Astrocyte of the cerebellum (primary cell): ENCODE data around the gene CCDC91.

Experiments
- DNase-seq: peaks from one replicate; pipeline ENCODE4 v3.0.0-alpha.2; 2011; ENCODE audit warnings: low read depth
- H3K4me3 ChIP-seq: 2 replicates; pipeline ENCODE4 v1.5.1; 2011; ENCODE audit warnings: mild to moderate bottlenecking, low read depth, low read length, moderate library complexity
- CTCF ChIP-seq: IDR thresholded peaks from 2 replicates; pipeline ENCODE4 v1.5.1; 2012; ENCODE audit warnings: low read length, low read depth, moderate library complexity, mild to moderate bottlenecking; ENCODE audit errors: missing control alignments
- in situ Hi-C: cut with HindIII; loops from 2 replicates; pipeline ENCODE4 v1.10.0; 2017; ENCODE audit warnings: low sequenced_read_pairs

The CCDC91 gene

DNA sequence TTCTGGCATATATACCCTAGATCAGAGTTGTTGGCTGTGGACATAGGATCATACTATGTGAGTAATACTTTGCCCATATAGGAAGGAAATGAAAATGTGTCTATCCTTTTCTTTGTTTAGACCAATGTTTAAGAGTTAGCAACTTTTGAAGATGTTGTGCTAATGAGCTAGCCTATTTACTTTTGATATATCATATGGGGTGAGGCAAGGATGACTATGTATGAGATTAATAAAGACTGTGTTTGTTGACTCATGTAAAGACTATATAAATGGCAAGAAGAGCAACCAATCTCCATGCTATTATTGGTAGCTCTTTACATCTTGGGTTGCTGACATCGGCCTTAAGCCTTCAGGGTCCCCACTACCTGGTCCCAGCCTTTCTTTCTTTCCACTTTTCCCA lies 289.4 kb downstream of the CCDC91 start:
- in situ Hi-C loops, result no loop called here
- no peak for TF ChIP-seq CTCF
- no peak for DNase-seq
- no peak overlapping the region for H3K4me3 ChIP-seq

GRCh38 chr12:28484156-28484555 lies 293.9 kb downstream of the CCDC91 start:
- no peak for DNase-seq
- no peak for TF ChIP-seq CTCF
- in situ Hi-C loops, result no loop called here
- no peak overlapping the region for H3K4me3 ChIP-seq

DNA sequence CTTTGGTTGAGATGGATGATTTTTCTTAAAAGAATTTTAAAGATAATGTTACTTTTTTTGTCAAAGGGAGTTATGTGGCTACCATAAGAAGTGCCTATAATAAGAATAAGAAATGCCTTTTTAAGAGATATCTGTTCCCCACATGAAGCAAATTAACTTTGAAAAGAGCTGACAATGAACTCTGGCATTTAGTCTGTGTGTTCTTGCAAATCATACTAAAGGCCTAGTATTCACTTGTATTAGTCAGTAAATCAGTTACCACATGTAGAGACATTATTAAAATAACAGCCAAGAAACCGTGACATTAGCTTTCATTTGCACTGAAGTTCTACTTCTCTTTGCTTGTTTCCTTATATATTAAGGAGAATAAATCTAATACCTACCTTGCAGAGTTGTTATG lies 296.3 kb downstream of the CCDC91 start:
- DNase-seq, result no peak
- no peak overlapping the region for H3K4me3 ChIP-seq
- in situ Hi-C loops, result no loop called here
- TF ChIP-seq CTCF, result no peak

DNA sequence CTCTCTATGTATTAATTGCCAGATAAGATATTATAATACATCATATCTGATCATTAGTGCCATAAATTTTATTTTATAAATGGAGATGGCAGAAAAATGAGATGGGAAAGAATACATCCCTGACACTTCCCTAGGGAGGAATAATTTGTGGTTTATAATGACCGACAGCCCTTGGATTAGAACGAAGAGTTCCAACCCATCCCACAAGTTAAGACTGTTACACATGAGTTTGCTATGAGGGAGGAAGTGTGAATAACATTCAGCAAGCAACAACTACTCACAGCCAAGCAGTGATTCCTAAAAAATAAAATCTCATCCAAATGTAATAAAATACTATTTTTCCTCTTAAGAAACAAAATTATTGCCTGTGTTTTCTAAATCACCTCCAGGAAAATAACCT lies 299.0 kb downstream of the CCDC91 start:
- no peak overlapping the region for H3K4me3 ChIP-seq
- no peak for TF ChIP-seq CTCF
- in situ Hi-C loops, result no loop called here
- DNase-seq, result no peak

GRCh38 chr12:28497889-28498411 lies 307.7 kb downstream of the CCDC91 start:
- in situ Hi-C loops, result no loop called here
- TF ChIP-seq CTCF, result no peak
- H3K4me3 ChIP-seq, result no peak overlapping the region
- peak; percentile 8 for DNase-seq

DNA sequence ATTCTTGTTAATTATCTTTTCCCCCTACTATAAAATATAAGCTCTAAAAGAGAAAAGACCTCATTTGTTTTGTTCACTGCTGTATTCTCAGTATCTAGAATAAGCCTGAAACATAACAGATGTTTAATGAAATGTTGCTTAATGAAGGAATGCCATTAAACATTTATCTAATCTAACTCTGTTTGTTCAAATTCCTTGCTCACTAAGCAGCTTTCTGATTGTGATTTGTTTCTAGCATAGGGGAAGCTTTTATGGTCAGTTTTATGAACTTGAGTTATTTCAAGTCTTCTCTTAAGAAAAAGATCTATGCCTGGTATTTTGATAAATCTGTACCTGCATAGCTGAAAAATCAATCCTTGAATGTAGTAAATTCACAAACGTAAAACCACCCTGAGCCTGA lies 308.6 kb downstream of the CCDC91 start:
- in situ Hi-C loops, result no loop called here
- DNase-seq, result no peak
- no peak for TF ChIP-seq CTCF
- H3K4me3 ChIP-seq, result no peak overlapping the region
